ENCODE measurements around the gene BABAM2. TPM values are rescaled to one million over a fixed set of nuclear protein-coding genes. Genes with fewer than 3 reads are reported as not detected.

Gene BABAM2
- total and polyA plus RNA-seq, 2 donors: 17.4 to 34.8 TPM

- DNase-seq (ENCODE audit: low read depth in 6 of 9, low spot score in 9 of 9): no peak
- Histone ChIP-seq H3K4me1 (ENCODE audit: control insufficient read depth in 2 of 2, insufficient read depth in 2 of 2, low read length in 2 of 2) (no peaks in the 10 kb centered on the region), H3K4me3 (ENCODE audit: low read length in 2 of 2) (no peak overlapping the region), H3K36me3 (ENCODE audit: control insufficient read depth in 2 of 2, insufficient read depth in 2 of 2, low read length in 1 of 2) (no peaks in the 10 kb centered on the region), H3K9me3 (ENCODE audit: control insufficient read depth in 2 of 2, insufficient read depth in 1 of 2, low read length in 1 of 2) (no peaks in the 10 kb centered on the region), H3K27ac (ENCODE audit: low read depth in 1 of 2, low read length in 1 of 2) (no peak overlapping the region), H3K27me3 (ENCODE audit: control insufficient read depth in 2 of 2, insufficient read depth in 1 of 2, low read length in 1 of 2) (no peaks in the 10 kb centered on the region)
- 78% methylated on average over 4 of the region's 4 CpGs for WGBS
Measured at GRCh38 chr2:28084564-28084963, 194.0 kb downstream of the BABAM2 start.

DNA sequence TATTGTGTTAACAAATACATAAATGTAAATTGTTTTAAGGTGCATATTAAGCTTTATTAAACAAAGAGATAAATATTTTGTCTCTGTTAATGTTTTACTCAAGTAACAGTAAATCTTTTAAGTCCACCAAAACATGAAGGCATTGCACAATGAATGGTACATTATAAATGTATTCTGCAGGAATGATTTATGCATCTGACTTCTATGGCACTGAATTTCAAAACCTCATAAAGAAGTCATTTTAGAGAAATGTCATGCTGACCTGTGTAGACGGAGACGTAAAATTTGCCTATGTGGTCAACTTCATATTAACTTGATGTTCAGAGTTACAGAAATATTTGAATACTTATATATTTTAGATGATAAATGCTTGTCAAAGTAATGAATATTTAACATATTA is 194.7 kb downstream of the BABAM2 start:
- Histone ChIP-seq H3K4me1 (ENCODE audit: control insufficient read depth in 2 of 2, insufficient read depth in 2 of 2, low read length in 2 of 2) (no peaks in the 10 kb centered on the region), H3K4me3 (ENCODE audit: low read length in 2 of 2) (no peak overlapping the region), H3K36me3 (ENCODE audit: control insufficient read depth in 2 of 2, insufficient read depth in 2 of 2, low read length in 1 of 2) (no peaks in the 10 kb centered on the region), H3K27ac (ENCODE audit: low read depth in 1 of 2, low read length in 1 of 2) (no peak overlapping the region), H3K9me3 (ENCODE audit: control insufficient read depth in 2 of 2, insufficient read depth in 1 of 2, low read length in 1 of 2) (no peaks in the 10 kb centered on the region), H3K27me3 (ENCODE audit: control insufficient read depth in 2 of 2, insufficient read depth in 1 of 2, low read length in 1 of 2) (no peaks in the 10 kb centered on the region)
- DNase-seq (ENCODE audit: low read depth in 6 of 9, low spot score in 9 of 9): no peak
- WGBS: 97% methylated on average over 2 of the region's 2 CpGs

DNA sequence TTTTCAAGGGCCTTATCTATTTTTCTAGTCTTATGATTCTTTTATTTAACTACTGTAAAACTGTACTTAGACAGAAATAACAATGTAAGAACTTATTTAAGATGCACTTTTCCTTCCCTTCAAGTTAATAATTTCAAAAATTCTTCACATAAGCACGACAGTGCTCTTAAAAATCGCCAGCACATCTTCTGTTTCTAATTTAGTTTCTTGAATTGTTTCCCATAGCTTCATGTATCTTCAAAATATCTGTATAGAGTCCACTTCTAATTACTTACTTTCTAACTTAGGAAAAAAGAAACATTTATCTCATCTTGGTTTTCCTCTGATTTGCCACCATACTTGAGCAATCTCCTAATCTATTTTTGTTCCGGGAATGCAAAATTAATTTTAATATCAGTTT is 196.1 kb downstream of the BABAM2 start:
- H3K9me3 ChIP-seq (ENCODE audit: control insufficient read depth in 2 of 2, insufficient read depth in 1 of 2, low read length in 1 of 2): no peaks in the 10 kb centered on the region
- DNase-seq (ENCODE audit: low read depth in 6 of 9, low spot score in 9 of 9): no peak
- H3K36me3 ChIP-seq (ENCODE audit: control insufficient read depth in 2 of 2, insufficient read depth in 2 of 2, low read length in 1 of 2): no peaks in the 10 kb centered on the region
- no peaks in the 10 kb centered on the region for H3K27me3 ChIP-seq (ENCODE audit: control insufficient read depth in 2 of 2, insufficient read depth in 1 of 2, low read length in 1 of 2)
- no peak overlapping the region for H3K4me3 ChIP-seq (ENCODE audit: low read length in 2 of 2)
- H3K4me1 ChIP-seq (ENCODE audit: control insufficient read depth in 2 of 2, insufficient read depth in 2 of 2, low read length in 2 of 2): no peaks in the 10 kb centered on the region
- H3K27ac ChIP-seq (ENCODE audit: low read depth in 1 of 2, low read length in 1 of 2): no peak overlapping the region
- 97% methylated on average over 3 of the region's 3 CpGs for WGBS

- DNase-seq (ENCODE audit: low read depth in 6 of 9, low spot score in 9 of 9): no peak
- WGBS: 86% methylated on average over 4 of the region's 4 CpGs
- Histone ChIP-seq H3K27ac (ENCODE audit: low read depth in 1 of 2, low read length in 1 of 2) (no peak overlapping the region), H3K27me3 (ENCODE audit: control insufficient read depth in 2 of 2, insufficient read depth in 1 of 2, low read length in 1 of 2) (no peaks in the 10 kb centered on the region), H3K4me1 (ENCODE audit: control insufficient read depth in 2 of 2, insufficient read depth in 2 of 2, low read length in 2 of 2) (no peaks in the 10 kb centered on the region), H3K36me3 (ENCODE audit: control insufficient read depth in 2 of 2, insufficient read depth in 2 of 2, low read length in 1 of 2) (no peaks in the 10 kb centered on the region), H3K4me3 (ENCODE audit: low read length in 2 of 2) (no peak overlapping the region), H3K9me3 (ENCODE audit: control insufficient read depth in 2 of 2, insufficient read depth in 1 of 2, low read length in 1 of 2) (no peaks in the 10 kb centered on the region)
Measured at GRCh38 chr2:28088970-28089369, 198.4 kb downstream of the BABAM2 start.

DNA sequence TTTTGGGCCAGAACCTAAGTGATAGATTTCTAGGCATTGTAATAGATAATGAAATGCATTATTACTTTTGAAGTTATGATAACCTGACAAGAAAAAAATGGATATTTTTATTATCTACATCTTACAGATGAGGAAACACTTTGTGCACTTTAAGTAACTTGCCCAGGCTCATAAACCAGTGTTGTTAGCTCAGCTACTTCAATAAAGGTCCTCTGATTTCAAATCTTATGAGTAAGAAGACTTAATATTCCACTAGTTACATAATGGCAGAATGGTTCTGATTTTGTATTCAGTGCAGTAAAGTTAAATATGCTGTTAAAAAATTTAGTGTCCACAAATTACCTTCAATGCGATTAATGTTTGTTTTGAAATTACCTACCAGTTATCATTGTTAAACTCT is 199.0 kb downstream of the BABAM2 start:
- Histone ChIP-seq H3K9me3 (ENCODE audit: control insufficient read depth in 2 of 2, insufficient read depth in 1 of 2, low read length in 1 of 2) (no peaks in the 10 kb centered on the region), H3K4me1 (ENCODE audit: control insufficient read depth in 2 of 2, insufficient read depth in 2 of 2, low read length in 2 of 2) (no peaks in the 10 kb centered on the region), H3K27me3 (ENCODE audit: control insufficient read depth in 2 of 2, insufficient read depth in 1 of 2, low read length in 1 of 2) (no peaks in the 10 kb centered on the region), H3K27ac (ENCODE audit: low read depth in 1 of 2, low read length in 1 of 2) (no peak overlapping the region), H3K36me3 (ENCODE audit: control insufficient read depth in 2 of 2, insufficient read depth in 2 of 2, low read length in 1 of 2) (no peaks in the 10 kb centered on the region), H3K4me3 (ENCODE audit: low read length in 2 of 2) (no peak overlapping the region)
- no peak for DNase-seq (ENCODE audit: low read depth in 6 of 9, low spot score in 9 of 9)
- 99% methylated on average over 1 of the region's 1 CpG for WGBS

DNA sequence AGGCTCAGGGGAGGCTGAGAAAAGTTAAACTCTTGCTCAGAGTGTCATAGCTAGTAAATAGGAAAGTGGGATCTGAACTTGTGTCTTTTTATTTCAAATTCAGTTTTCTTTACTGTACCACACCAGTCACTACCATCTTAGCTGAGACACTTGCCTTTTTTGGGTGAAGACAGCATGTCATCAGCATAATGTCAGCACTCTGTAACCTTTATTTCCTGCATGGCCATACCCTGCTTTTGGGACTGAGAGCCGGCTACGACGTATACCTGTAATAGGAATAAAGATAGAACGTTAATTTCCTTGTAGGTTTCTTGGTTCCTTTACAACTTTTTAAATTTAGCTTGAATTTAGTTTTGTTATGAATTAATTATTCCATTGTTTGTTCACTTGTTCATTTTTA is 202.8 kb downstream of the BABAM2 start:
- H3K4me1 ChIP-seq (ENCODE audit: control insufficient read depth in 2 of 2, insufficient read depth in 2 of 2, low read length in 2 of 2): no peaks in the 10 kb centered on the region
- H3K36me3 ChIP-seq (ENCODE audit: control insufficient read depth in 2 of 2, insufficient read depth in 2 of 2, low read length in 1 of 2): no peaks in the 10 kb centered on the region
- 98% methylated on average over 4 of the region's 4 CpGs for WGBS
- no peaks in the 10 kb centered on the region for H3K27me3 ChIP-seq (ENCODE audit: control insufficient read depth in 2 of 2, insufficient read depth in 1 of 2, low read length in 1 of 2)
- DNase-seq (ENCODE audit: low read depth in 6 of 9, low spot score in 9 of 9): no peak
- no peak overlapping the region for H3K4me3 ChIP-seq (ENCODE audit: low read length in 2 of 2)
- H3K27ac ChIP-seq (ENCODE audit: low read depth in 1 of 2, low read length in 1 of 2): no peak overlapping the region
- H3K9me3 ChIP-seq (ENCODE audit: control insufficient read depth in 2 of 2, insufficient read depth in 1 of 2, low read length in 1 of 2): no peaks in the 10 kb centered on the region

GRCh38 chr2:28093768-28094167 is 203.2 kb downstream of the BABAM2 start:
- 97% methylated on average over 2 of the region's 2 CpGs for WGBS
- Histone ChIP-seq H3K4me3 (ENCODE audit: low read length in 2 of 2) (no peak overlapping the region), H3K9me3 (ENCODE audit: control insufficient read depth in 2 of 2, insufficient read depth in 1 of 2, low read length in 1 of 2) (no peaks in the 10 kb centered on the region), H3K27ac (ENCODE audit: low read depth in 1 of 2, low read length in 1 of 2) (no peak overlapping the region), H3K27me3 (ENCODE audit: control insufficient read depth in 2 of 2, insufficient read depth in 1 of 2, low read length in 1 of 2) (no peaks in the 10 kb centered on the region), H3K4me1 (ENCODE audit: control insufficient read depth in 2 of 2, insufficient read depth in 2 of 2, low read length in 2 of 2) (no peaks in the 10 kb centered on the region), H3K36me3 (ENCODE audit: control insufficient read depth in 2 of 2, insufficient read depth in 2 of 2, low read length in 1 of 2) (no peaks in the 10 kb centered on the region)
- no peak for DNase-seq (ENCODE audit: low read depth in 6 of 9, low spot score in 9 of 9)

DNA sequence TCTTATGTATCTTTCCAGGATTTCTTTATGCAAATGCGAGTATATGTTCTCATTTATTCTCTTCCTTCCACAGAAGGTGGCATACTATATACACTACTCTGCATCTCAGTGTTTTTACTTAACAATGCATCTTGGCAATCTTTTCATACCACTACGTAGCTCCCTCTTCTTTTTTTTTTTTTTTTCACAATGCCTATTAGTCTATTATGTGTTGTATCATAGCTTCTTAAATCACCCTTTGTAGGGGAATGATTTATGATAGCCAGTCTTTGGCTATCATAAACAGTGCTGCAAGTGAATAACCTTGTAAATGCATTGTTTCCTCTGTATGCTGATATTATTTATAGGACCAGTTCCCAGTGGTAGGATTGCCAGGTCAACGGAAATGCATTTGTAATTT is 204.2 kb downstream of the BABAM2 start:
- 98% methylated on average over 3 of the region's 3 CpGs for WGBS
- Histone ChIP-seq H3K9me3 (ENCODE audit: control insufficient read depth in 2 of 2, insufficient read depth in 1 of 2, low read length in 1 of 2) (no peaks in the 10 kb centered on the region), H3K27ac (ENCODE audit: low read depth in 1 of 2, low read length in 1 of 2) (no peak overlapping the region), H3K4me3 (ENCODE audit: low read length in 2 of 2) (no peak overlapping the region), H3K36me3 (ENCODE audit: control insufficient read depth in 2 of 2, insufficient read depth in 2 of 2, low read length in 1 of 2) (no peaks in the 10 kb centered on the region), H3K27me3 (ENCODE audit: control insufficient read depth in 2 of 2, insufficient read depth in 1 of 2, low read length in 1 of 2) (no peaks in the 10 kb centered on the region), H3K4me1 (ENCODE audit: control insufficient read depth in 2 of 2, insufficient read depth in 2 of 2, low read length in 2 of 2) (no peaks in the 10 kb centered on the region)
- no peak for DNase-seq (ENCODE audit: low read depth in 6 of 9, low spot score in 9 of 9)

DNA sequence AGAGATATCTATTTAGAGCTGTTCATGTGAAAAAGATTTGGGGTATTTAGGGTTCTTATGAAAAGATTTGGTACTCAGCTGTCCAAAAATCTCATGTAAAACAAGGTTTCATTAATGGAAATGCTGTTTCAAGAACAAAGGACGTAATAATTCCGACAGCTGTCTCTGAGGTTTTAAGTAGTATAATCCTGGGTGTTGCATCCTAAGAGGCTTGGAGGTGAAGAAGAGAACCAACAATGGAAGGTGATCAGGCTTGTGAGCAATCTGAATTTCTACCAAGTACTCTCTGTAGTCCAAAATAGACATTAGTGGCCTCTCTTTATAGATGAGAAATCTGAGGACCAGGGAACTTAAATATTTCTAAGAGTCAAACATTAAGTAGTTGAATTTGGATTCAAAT is 205.1 kb downstream of the BABAM2 start:
- over 99% methylated on average over 2 of the region's 2 CpGs for WGBS
- DNase-seq (ENCODE audit: low read depth in 6 of 9, low spot score in 9 of 9): no peak
- Histone ChIP-seq H3K27me3 (ENCODE audit: control insufficient read depth in 2 of 2, insufficient read depth in 1 of 2, low read length in 1 of 2) (no peaks in the 10 kb centered on the region), H3K4me3 (ENCODE audit: low read length in 2 of 2) (no peak overlapping the region), H3K9me3 (ENCODE audit: control insufficient read depth in 2 of 2, insufficient read depth in 1 of 2, low read length in 1 of 2) (no peaks in the 10 kb centered on the region), H3K4me1 (ENCODE audit: control insufficient read depth in 2 of 2, insufficient read depth in 2 of 2, low read length in 2 of 2) (no peaks in the 10 kb centered on the region), H3K36me3 (ENCODE audit: control insufficient read depth in 2 of 2, insufficient read depth in 2 of 2, low read length in 1 of 2) (no peaks in the 10 kb centered on the region), H3K27ac (ENCODE audit: low read depth in 1 of 2, low read length in 1 of 2) (no peak overlapping the region)

DNA sequence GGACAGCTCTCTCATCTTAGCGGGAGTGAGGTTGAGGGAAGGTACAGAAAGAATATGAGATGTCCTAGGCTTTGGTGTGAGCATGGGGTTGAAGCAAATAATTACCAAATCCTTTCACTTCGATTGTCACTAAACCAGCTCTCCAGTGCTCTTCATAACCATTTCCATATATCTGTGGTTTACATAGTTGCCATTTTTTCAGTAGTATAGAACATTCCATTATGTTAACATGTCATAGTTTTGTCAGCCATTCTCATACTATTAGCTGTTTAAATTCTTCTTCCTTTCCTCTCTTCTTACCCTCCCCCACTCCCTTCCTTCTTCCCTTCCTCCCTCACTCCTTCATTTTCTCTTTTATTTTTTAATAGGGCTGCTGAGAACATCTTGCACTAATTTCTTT is 205.9 kb downstream of the BABAM2 start:
- Histone ChIP-seq H3K4me1 (ENCODE audit: control insufficient read depth in 2 of 2, insufficient read depth in 2 of 2, low read length in 2 of 2) (no peaks in the 10 kb centered on the region), H3K9me3 (ENCODE audit: control insufficient read depth in 2 of 2, insufficient read depth in 1 of 2, low read length in 1 of 2) (no peaks in the 10 kb centered on the region), H3K27ac (ENCODE audit: low read depth in 1 of 2, low read length in 1 of 2) (no peak overlapping the region), H3K27me3 (ENCODE audit: control insufficient read depth in 2 of 2, insufficient read depth in 1 of 2, low read length in 1 of 2) (no peaks in the 10 kb centered on the region), H3K36me3 (ENCODE audit: control insufficient read depth in 2 of 2, insufficient read depth in 2 of 2, low read length in 1 of 2) (no peaks in the 10 kb centered on the region), H3K4me3 (ENCODE audit: low read length in 2 of 2) (no peak overlapping the region)
- no peak for DNase-seq (ENCODE audit: low read depth in 6 of 9, low spot score in 9 of 9)
- over 99% methylated on average over 2 of the region's 2 CpGs for WGBS
